CD4-positive, alpha-beta T cell treated with Interleukin-17A for 1 hour (primary cell): ENCODE data around the gene GTF2H1.
"Not testable (repeated sequence)": the region's sequence is repeated elsewhere in the genome, so short reads cannot be mapped to it uniquely, and the experiment has no call there.

Experiments
- DNase-seq: peaks from one replicate; pipeline ENCODE4 v3.0.0-alpha.2; 2020

GTF2H1 gene

GRCh38 chr11:18383388-18384156 lies 61.2 kb downstream of the GTF2H1 start:
- DNase-seq, result peak; percentile 86

DNA sequence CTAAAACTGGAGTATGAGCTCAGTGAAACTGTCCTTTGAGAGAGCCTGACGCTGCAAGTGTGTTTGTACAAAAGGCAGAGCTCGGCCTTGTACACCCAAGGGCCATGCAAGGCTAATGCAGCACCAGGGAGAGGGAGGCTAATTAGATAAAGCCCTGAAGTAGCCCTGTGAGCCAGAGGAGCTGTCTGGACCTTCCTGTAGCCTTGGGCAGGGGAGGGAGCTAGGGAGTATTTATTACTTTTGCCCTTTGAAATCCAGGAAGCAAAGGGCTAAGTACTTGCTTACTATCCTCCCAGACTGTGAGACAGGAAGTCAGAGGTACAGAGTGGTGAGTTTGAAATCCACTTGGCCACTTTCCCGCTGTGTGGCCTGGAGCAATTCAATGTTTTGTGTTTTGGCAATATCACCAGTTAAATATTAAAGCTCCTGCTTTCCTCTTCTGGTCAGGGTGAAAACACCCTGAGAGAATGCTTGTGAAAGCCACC lies 61.8 kb downstream of the GTF2H1 start:
- peak; percentile 23 for DNase-seq

DNA sequence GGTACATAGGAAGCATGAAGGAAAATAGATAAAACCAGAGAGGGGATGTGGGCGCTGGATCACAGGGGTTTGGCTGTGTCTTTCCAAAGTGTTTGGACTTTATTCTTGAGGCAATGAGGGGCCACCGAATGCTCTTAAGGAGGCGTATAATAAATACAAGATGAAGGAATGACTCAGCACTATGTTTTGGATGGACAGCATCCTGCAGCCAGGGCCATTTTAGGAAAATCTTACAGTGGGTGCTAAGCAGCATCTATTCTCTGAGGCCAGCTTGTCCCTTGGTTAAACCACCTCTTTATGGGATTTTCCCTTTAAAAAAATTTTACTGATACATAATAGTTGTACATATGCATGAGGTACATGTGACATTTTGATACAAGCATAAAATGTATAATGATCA lies 67.7 kb downstream of the GTF2H1 start:
- DNase-seq, result no peak

DNA sequence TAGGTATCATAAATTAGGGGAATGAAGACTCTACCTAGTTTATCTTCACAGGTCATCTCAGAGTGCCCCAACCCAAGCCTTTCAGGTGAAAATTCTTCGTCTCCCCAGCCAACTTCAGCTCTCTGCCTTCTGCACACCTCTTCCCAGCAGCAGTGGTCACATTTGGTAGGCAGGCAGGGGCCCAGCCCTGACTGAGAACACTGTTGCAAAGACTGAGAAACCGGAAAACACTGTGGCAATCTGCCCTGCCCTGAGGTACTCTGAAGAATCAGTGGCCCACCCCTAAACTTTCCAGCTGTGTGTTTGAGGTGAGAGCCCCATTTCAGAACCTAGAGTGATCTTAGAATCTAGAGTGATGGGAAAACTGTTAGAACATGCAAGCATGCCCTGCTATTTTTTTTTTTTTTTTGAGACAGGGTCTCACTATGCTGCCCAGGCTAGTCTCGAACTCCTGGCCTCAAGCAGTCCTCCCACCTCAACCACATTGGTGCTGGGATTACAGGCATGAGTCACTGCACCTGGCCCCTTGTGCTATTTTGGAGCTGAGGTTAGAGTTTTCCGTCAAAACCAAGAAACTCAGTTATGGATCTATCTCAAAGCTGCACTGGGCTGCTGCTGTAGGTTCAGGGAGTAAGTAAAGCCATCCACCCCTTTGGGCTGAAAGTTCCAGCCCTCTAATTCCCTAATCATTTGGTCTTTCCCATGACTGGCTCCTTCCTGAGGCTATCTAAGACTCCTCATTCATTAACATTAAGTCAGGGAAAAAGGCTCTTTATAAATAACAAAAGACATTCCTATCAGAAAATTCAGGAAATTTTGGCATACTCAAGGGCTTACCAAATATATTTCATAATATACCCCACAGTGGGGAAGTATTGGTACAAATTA lies 70.3 kb downstream of the GTF2H1 start:
- DNase-seq, result peak; percentile 26

DNA sequence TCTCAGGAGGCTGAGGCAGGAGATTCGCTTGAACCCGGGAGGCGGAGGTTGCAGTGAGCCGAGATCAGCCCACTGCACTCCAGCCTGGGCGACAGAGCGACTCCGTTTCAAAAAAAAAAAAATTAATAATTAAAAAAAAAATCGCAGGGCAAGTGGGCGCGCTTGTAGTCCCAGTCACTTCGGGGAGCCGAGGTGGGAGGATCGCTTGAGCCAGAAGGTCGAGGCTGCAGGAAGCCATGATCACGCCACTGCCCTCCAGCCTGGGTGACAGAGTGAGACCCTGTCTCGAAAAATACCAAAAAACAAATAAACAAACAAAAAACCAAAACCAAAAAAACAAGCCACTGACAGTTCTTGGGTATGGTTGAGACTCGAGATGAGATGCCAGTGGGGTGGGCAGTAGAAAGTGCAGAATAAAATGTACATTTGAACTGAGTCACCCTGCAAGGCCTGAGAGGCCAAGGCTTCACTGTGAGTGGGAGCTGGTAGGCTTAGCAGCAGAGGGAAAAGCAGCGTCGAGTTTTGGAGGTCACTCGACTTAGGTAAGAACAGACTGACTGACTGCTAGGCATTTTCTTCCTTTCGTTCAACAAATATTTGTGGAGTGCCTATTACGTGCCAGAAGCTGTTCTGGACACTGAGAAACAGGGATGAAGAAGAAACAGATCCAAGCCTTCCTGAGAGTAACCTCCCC lies 71.4 kb downstream of the GTF2H1 start:
- DNase-seq, result no peak

DNA sequence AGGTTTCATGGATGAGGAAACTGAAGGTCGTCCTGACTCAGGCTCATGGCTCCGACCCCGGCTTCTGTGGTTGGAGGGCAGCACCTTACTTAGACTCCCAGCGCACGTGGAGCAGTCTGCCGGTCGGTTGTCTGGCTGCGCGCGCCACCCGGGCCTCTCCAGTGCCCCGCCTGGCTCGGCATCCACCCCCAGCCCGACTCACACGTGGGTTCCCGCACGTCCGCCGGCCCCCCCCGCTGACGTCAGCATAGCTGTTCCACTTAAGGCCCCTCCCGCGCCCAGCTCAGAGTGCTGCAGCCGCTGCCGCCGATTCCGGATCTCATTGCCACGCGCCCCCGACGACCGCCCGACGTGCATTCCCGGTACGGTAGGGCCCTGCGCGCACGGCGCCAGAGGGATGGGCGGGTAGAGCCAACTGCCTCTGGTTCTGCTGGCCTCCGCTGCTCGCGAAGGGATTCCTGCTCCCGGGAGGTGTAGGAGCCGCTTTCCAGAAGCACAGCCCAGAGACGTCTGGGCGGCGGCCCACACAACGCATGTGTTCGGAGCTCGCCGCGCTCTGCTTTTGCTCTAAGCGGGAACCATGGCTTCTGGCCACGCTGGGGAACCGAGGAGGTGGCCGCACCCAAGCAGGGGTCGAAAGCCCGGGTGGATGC lies 72.0 kb downstream of the GTF2H1 start, which contains the start of gene LDHA:
Gene LDHA, plus strand, starts transcription at position 289 of the 653 bp plus-strand sequence. CDS start 2,280 bp downstream, outside the sequence.
- peak; percentile 98 for DNase-seq

GRCh38 chr11:18394928-18395734 lies 72.8 kb downstream of the GTF2H1 start:
- DNase-seq, result peak; percentile 37

DNA sequence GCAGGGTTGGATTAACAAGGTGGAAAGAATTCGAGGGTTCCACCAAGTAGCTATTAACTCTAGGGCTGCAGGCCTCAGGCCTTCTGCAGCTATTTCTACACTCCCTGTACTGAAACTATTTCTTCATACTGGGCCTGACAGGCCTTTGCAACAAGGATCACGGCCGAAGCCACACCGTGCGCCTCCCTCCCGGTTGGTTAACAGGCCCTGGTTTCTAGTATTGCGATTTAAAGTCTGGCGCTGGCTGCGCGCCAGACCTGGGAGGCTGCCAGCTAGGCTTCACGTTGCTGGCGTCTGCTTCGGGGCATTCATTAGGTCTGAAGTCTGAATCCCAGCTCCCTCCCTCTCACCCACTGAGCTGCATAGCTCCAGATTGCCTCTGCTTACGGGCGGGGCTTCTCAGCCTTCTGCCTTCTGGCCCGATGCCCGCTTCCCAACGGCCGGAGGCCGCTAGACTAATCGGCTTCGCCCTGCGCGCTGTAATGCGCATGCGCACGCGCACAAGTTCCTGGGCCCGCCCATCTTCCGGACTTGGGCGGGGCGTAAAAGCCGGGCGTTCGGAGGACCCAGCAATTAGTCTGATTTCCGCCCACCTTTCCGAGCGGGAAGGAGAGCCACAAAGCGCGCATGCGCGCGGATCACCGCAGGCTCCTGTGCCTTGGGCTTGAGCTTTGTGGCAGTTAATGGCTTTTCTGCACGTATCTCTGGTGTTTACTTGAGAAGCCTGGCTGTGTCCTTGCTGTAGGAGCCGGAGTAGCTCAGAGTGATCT lies 73.6 kb downstream of the GTF2H1 start:
- DNase-seq, result peak; percentile 97

GRCh38 chr11:18397921-18398320 lies 75.6 kb downstream of the GTF2H1 start:
- no peak for DNase-seq

GRCh38 chr11:18401077-18401476 lies 78.7 kb downstream of the GTF2H1 start:
- DNase-seq, result not testable (repeated sequence)

- DNase-seq, result no peak
These were observed 81.7 kb downstream of the GTF2H1 start for GRCh38 chr11:18404062-18404461.

- DNase-seq, result not testable (repeated sequence)
These were observed 85.0 kb downstream of the GTF2H1 start for GRCh38 chr11:18407400-18407799.

GRCh38 chr11:18408558-18409291 lies 86.4 kb downstream of the GTF2H1 start:
- DNase-seq, result no peak

- no peak for DNase-seq
These were observed 94.1 kb downstream of the GTF2H1 start for GRCh38 chr11:18416459-18416858.
